Measurements from ENCODE around the gene PCDHGA12. TPM values are rescaled to one million over a fixed set of nuclear protein-coding genes. Genes with fewer than 3 reads are reported as not detected.
A peak's percentile ranks its signal among the peaks of the same experiment; 100 is the strongest.
"Not testable (repeated sequence)": the region's sequence is repeated elsewhere in the genome, so short reads cannot be mapped to it uniquely, and the experiment has no call there.

The PCDHGA12 gene
- total RNA-seq, 4 donors from 2014 or later, result 9.4 to 13.5 (median 10.7) TPM

DNA sequence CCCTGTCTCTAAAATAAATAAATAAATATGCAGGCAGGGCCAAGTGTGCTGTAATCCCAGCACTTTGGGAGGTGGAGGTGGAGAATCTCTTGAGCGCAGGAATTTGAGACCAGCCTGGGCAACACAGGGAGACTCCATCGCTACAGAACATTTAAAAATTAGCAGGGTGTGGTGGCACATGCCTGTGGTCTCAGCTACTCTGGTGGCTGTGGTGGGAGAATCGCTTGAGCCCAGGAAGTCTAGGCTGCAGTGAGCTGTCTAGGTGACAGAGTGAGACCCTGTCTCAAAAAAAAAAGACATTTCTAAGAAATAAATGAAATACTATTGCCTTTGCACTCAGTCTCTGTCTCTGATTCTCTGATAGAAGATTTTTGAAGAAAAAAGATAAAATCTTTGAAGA is 18.7 kb upstream of the PCDHGA12 start:
- Histone ChIP-seq H3K36me3 (no peaks in the 10 kb centered on the region), H3K27ac (no peak overlapping the region), H3K9me3 (peaks cover 6% of the 10 kb centered on the region), H3K4me1 (no peaks in the 10 kb centered on the region), H3K4me3 (replicated peaks in 1 of 3) (no peak overlapping the region), H3K27me3 (no peaks in the 10 kb centered on the region)
- DNase-seq, result no peak
- no peak for TF ChIP-seq POLR2A (IDR thresholded peaks at IDR 0.05)
- TF ChIP-seq, protein P1, sequence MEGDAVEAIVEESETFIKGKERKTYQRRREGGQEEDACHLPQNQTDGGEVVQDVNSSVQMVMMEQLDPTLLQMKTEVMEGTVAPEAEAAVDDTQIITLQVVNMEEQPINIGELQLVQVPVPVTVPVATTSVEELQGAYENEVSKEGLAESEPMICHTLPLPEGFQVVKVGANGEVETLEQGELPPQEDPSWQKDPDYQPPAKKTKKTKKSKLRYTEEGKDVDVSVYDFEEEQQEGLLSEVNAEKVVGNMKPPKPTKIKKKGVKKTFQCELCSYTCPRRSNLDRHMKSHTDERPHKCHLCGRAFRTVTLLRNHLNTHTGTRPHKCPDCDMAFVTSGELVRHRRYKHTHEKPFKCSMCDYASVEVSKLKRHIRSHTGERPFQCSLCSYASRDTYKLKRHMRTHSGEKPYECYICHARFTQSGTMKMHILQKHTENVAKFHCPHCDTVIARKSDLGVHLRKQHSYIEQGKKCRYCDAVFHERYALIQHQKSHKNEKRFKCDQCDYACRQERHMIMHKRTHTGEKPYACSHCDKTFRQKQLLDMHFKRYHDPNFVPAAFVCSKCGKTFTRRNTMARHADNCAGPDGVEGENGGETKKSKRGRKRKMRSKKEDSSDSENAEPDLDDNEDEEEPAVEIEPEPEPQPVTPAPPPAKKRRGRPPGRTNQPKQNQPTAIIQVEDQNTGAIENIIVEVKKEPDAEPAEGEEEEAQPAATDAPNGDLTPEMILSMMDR (IDR thresholded peaks at IDR 0.05), result no peak
- intact Hi-C loops (cut with DNase I), result no loop called here
- 67 to 81% methylated on average over 3 of the region's 3 CpGs for WGBS, 2 donors

- 21 to 25% methylated on average over 31 of the region's 31 CpGs for WGBS, 2 donors
- peaks cover 6% of the 10 kb centered on the region for H3K9me3 ChIP-seq
- TF ChIP-seq POLR2A (IDR thresholded peaks at IDR 0.05), result no peak
- TF ChIP-seq, protein P1 (IDR thresholded peaks at IDR 0.05), result peak in 5 of 6 experiments; percentile 20 to 51 (median 44)
- peak within 1 kb of the TSS in 2 of 3 donors; percentile 3 to 15 for H3K4me3 ChIP-seq (replicated peaks in 1 of 3)
- intact Hi-C loops (cut with DNase I), result no loop called here
- no peaks in the 10 kb centered on the region for H3K36me3 ChIP-seq
- peak; percentile 59 to 62 for DNase-seq
- H3K4me1 ChIP-seq, result no peaks in the 10 kb centered on the region
- H3K27me3 ChIP-seq, result no peaks in the 10 kb centered on the region
- H3K27ac ChIP-seq, result peak within 1 kb of the TSS in 1 of 3 donors; percentile 1
Measured at GRCh38 chr5:141412854-141413539, 17.3 kb upstream of the PCDHGA12 start, which contains the start of gene PCDHGA10. TSS of gene PCDHGA10 (plus strand) at chr5:141412987. CDS start at chr5:141413176, 189 bp downstream.

- 22 to 27% methylated on average over 22 to 24 of the region's 25 CpGs for WGBS, 2 donors
- intact Hi-C loops (cut with DNase I), result no loop called here
Measured at GRCh38 chr5:141413540-141414069, 16.7 kb upstream of the PCDHGA12 start.

DNA sequence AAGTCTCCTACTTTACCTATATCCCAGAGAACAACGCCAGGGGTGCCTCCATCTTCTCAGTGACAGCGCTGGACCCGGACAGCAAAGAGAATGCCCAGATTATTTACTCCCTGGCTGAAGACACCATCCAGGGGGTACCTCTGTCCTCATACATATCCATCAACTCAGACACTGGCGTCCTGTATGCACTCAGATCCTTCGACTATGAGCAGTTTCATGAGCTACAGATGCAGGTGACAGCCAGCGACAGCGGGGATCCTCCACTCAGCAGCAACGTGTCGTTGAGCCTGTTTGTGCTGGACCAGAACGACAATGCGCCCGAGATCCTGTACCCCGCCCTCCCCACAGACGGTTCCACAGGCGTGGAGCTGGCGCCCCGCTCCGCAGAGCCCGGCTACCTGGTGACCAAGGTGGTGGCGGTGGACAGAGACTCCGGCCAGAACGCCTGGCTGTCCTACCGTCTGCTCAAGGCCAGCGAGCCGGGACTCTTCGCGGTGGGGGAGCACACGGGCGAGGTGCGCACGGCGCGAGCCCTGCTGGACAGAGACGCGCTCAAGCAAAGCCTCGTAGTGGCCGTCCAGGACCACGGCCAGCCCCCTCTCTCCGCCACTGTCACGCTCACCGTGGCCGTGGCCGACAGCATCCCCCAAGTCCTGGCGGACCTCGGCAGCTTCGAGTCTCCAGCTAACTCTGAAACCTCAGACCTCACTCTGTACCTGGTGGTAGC is 15.6 kb upstream of the PCDHGA12 start:
- not testable (repeated sequence) for H3K4me1 ChIP-seq; DNase-seq; H3K27me3 ChIP-seq; H3K9me3 ChIP-seq; H3K4me3 ChIP-seq (replicated peaks in 1 of 3); H3K36me3 ChIP-seq; H3K27ac ChIP-seq
- intact Hi-C loops (cut with DNase I), result loop anchor here (5.0 kb wide), 1 partner anchor 143 kb away; no protein-coding TSS in a partner anchor
- WGBS, 2 donors, result 27 to 36% methylated on average over 3 to 18 of the region's 46 CpGs

More at GRCh38 chr5:141413540-141414069, 16.7 kb upstream of the PCDHGA12 start:
- peak overlapping the region in 1 of 3 donors; percentile 1 for H3K27ac ChIP-seq
- no peak for TF ChIP-seq POLR2A (IDR thresholded peaks at IDR 0.05)
- TF ChIP-seq, protein P1 (IDR thresholded peaks at IDR 0.05), result no peak
- no peaks in the 10 kb centered on the region for H3K27me3 ChIP-seq
- H3K9me3 ChIP-seq, result peaks cover 6% of the 10 kb centered on the region
- no peak for DNase-seq
- no peaks in the 10 kb centered on the region for H3K4me1 ChIP-seq
- no peaks in the 10 kb centered on the region for H3K36me3 ChIP-seq
- peak overlapping the region in 2 of 3 donors; percentile 3 to 15 for H3K4me3 ChIP-seq (replicated peaks in 1 of 3)

DNA sequence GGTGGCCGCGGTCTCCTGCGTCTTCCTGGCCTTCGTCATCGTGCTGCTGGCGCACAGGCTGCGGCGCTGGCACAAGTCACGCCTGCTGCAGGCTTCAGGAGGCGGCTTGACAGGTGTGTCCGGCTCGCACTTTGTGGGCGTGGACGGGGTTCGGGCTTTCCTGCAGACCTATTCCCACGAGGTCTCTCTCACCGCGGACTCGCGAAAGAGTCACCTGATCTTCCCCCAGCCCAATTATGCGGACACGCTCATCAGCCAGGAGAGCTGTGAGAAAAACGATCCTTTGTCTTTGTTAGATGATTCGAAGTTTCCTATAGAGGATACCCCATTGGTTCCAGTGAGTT is 15.1 kb upstream of the PCDHGA12 start:
- not testable (repeated sequence) for DNase-seq; H3K27me3 ChIP-seq; H3K4me1 ChIP-seq; H3K27ac ChIP-seq; H3K4me3 ChIP-seq (replicated peaks in 1 of 3); H3K36me3 ChIP-seq; H3K9me3 ChIP-seq
- intact Hi-C loops (cut with DNase I), result loop anchor here (5.0 kb wide), 1 partner anchor 142 kb away; no protein-coding TSS in a partner anchor
- 26 to 28% methylated on average over 14 to 24 of the region's 24 CpGs for WGBS, 2 donors
